Spleen (tissue), 11 donors: ENCODE results near the gene ITPK1. TPM values are rescaled to one million over a fixed set of nuclear protein-coding genes. Genes with fewer than 3 reads are reported as not detected.
A peak's percentile ranks its signal among the peaks of the same experiment; 100 is the strongest.

Source experiments
- DNase-seq: peaks from one replicate; pipeline ENCODE4 v3.0.0-alpha.2; 2020
- H3K27ac ChIP-seq, 8 donors: fragments of 200-600 bp; sonication (generic) in 7 of 8; 1 replicate in 4 of 8; 2 replicates in 4 of 8; pipeline versions ENCODE4 v1.5.0 to v1.8.0; 2016 to 2021; ENCODE audit warnings: inconsistent platforms in 4 of 8, mild to moderate bottlenecking in 4 of 8, moderate library complexity in 1 of 8
- H3K27me3 ChIP-seq, 7 donors: fragments of 200-600 bp; sonication (generic) in 6 of 7; replicated peaks in 1 of 7; 1 replicate in 4 of 7; 2 replicates in 3 of 7; pipeline versions ENCODE4 v1.5.0 to v1.8.0; 2016 to 2021; ENCODE audit warnings: inconsistent platforms in 3 of 7, mild to moderate bottlenecking in 1 of 7
- H3K36me3 ChIP-seq, 6 donors: fragments of 200-600 bp; sonication (generic) in 5 of 6; 1 replicate in 4 of 6; 2 replicates in 2 of 6; pipeline versions ENCODE4 v1.5.0 to v1.8.0; 2016 to 2021; ENCODE audit warnings: inconsistent platforms in 2 of 6
- H3K4me1 ChIP-seq, 6 donors: fragments of 200-600 bp; sonication (generic) in 5 of 6; 1 replicate in 3 of 6; 2 replicates in 3 of 6; pipeline versions ENCODE4 v1.5.0 to v1.8.0; 2016 to 2021; ENCODE audit warnings: inconsistent platforms in 3 of 6
- H3K4me3 ChIP-seq, 8 donors: fragments of 200-600 bp; sonication (generic) in 7 of 8; 1 replicate in 4 of 8; 2 replicates in 4 of 8; pipeline versions ENCODE4 v1.5.0 to v1.8.0; 2016 to 2021; ENCODE audit warnings: inconsistent platforms in 4 of 8, mild to moderate bottlenecking in 4 of 8, moderate library complexity in 2 of 8
- H3K9me3 ChIP-seq, 8 donors: fragments of 200-600 bp; sonication (generic) in 7 of 8; 1 replicate in 4 of 8; 2 replicates in 4 of 8; pipeline versions ENCODE4 v1.5.0 to v1.8.0; 2016 to 2021; ENCODE audit warnings: inconsistent platforms in 4 of 8
- CTCF ChIP-seq, 11 experiments: fragments of 200-600 bp in 7 of 11; fragments of 450-650 bp in 4 of 11; sonication (generic) in 4 of 11; IDR thresholded peaks in 8 of 11; conservative IDR thresholded peaks in 3 of 11; 1 replicate in 7 of 11; 2 replicates in 4 of 11; pipeline versions ENCODE4 v1.4.0 to v1.8.0; 2016 to 2021; ENCODE audit warnings: antibody characterized with exemption in 11 of 11, inconsistent platforms in 4 of 11, mild to moderate bottlenecking in 1 of 11
- POLR2A ChIP-seq, 3 donors: fragments of 450-650 bp; IDR thresholded peaks; one replicate each; pipeline ENCODE4 v1.5.1; 2017; ENCODE audit warnings: antibody characterized with exemption in 3 of 3, mild to moderate bottlenecking in 1 of 3
- POLR2AphosphoS5 ChIP-seq, 3 donors: sonication (generic); formaldehyde crosslinking; IDR thresholded peaks; one replicate each; pipeline ENCODE4 v1.5.1; 2017; ENCODE audit warnings: antibody characterized with exemption in 3 of 3
- WGBS, 5 donors: extraction: QIAGEN DNeasy Blood & Tissue Kit in 3 of 5; methylation state at CpG; one replicate each; pipeline versions ENCODE4 v1.1.5 to v1.1.7; 2013 to 2018; 5-methylcytosine and 5-hydroxymethylcytosine counted together
- intact Hi-C: fragments of 100-400 bp; cut with DNase I; formaldehyde crosslinking; loops from one replicate; pipeline ENCODE4 v1.15.0; 2023; ENCODE audit warnings: low total_unique reads
- polyA plus RNA-seq, 3 donors: library from polyadenylated mRNA; stranded (reverse); fragments of 200-250 nt; gene quantifications; one replicate each; pipeline ENCODE4 v1.2.1, GENCODE V29; 2013
- total RNA-seq, 7 donors: library from RNA; depleted of rRNA in 3 of 7; stranded (reverse); fragments of >200 nt in 3 of 7; fragmentation: NEBNext Ultra II Directional in 4 of 7; extraction: Animal tissue kit (Norgen Biotek cat#: 25700) in 4 of 7; gene quantifications; one replicate each; pipeline versions ENCODE4 v1.1.0 to v1.2.1, GENCODE V29; 2016 to 2021
- donor health status: healthy with polysubstance abuse.
- donor health status: DM: no; HTN: no; CAD: no; lungs with moderate emphysema.
- donor health status: DM: no; HTN: no; CAD: no.
- donor health status: Bipolar disorder and iron deficiency.
- donor health status: healthy.
- donor health status: DM: no; HTN: no; CAD: no.
- donor health status: DM: yes; HTN: yes; CAD: no.

ITPK1 gene
- total and polyA plus RNA-seq, 10 donors = 22.9 to 123 (median 68.0) TPM

- Histone ChIP-seq H3K27ac (peak overlapping the region in 2 of 8 donors; percentile 11 to 13), H3K4me3 (no peak overlapping the region), H3K9me3 (no peaks in the 10 kb centered on the region), H3K4me1 (peaks cover 0 to 85% (median 45%) of the 10 kb centered on the region in 6 donors), H3K27me3 (no peaks in the 10 kb centered on the region), H3K36me3 (peaks cover 0 to 8% (median 0%) of the 10 kb centered on the region in 6 donors)
- intact Hi-C loops = no loop called here
- WGBS, 5 donors = 72 to 89% (median 87%) methylated on average over 13 of the region's 13 CpGs
- no peak for TF ChIP-seq CTCF (IDR thresholded peaks at IDR 0.05 in 8 of 11, conservative IDR thresholded peaks at IDR 0.05 in 3 of 11)
- TF ChIP-seq POLR2A (IDR thresholded peaks at IDR 0.05) = no peak
- TF ChIP-seq POLR2AphosphoS5 (IDR thresholded peaks at IDR 0.05) = no peak
- no peak for DNase-seq
Measured at GRCh38 chr14:93095742-93096510, 19.8 kb downstream of the ITPK1 start.

GRCh38 chr14:93094121-93094918, 21.4 kb downstream of the ITPK1 start:
- no peak for DNase-seq
- TF ChIP-seq CTCF (IDR thresholded peaks at IDR 0.05 in 8 of 11, conservative IDR thresholded peaks at IDR 0.05 in 3 of 11) (no peak), POLR2AphosphoS5 (IDR thresholded peaks at IDR 0.05) (no peak), POLR2A (IDR thresholded peaks at IDR 0.05) (no peak)
- Histone ChIP-seq H3K4me1 (peaks cover 0 to 91% (median 54%) of the 10 kb centered on the region in 6 donors), H3K27ac (peak overlapping the region in 1 of 8 donors; percentile 13), H3K4me3 (no peak overlapping the region), H3K36me3 (peaks cover 0 to 8% (median 0%) of the 10 kb centered on the region in 6 donors), H3K9me3 (no peaks in the 10 kb centered on the region), H3K27me3 (no peaks in the 10 kb centered on the region)
- intact Hi-C loops = no loop called here
- 89 to 95% (median 93%) methylated on average over 19 to 20 of the region's 20 CpGs for WGBS, 5 donors

- DNase-seq = no peak
- 91 to 96% (median 94%) methylated on average over 18 to 24 of the region's 24 CpGs for WGBS, 5 donors
- intact Hi-C loops = no loop called here
Measured at GRCh38 chr14:93092606-93093556, 22.8 kb downstream of the ITPK1 start.

More at GRCh38 chr14:93092606-93093556, 22.8 kb downstream of the ITPK1 start:
- Histone ChIP-seq H3K4me3 (no peak overlapping the region), H3K27me3 (no peaks in the 10 kb centered on the region), H3K4me1 (peaks cover 0 to 90% (median 52%) of the 10 kb centered on the region in 6 donors), H3K9me3 (no peaks in the 10 kb centered on the region), H3K36me3 (peaks cover 0 to 8% (median 0%) of the 10 kb centered on the region in 6 donors), H3K27ac (peak overlapping the region in 2 of 8 donors; percentile 61 to 68)
- no peak for TF ChIP-seq POLR2AphosphoS5 (IDR thresholded peaks at IDR 0.05)
- TF ChIP-seq POLR2A (IDR thresholded peaks at IDR 0.05) = no peak
- TF ChIP-seq CTCF (IDR thresholded peaks at IDR 0.05 in 8 of 11, conservative IDR thresholded peaks at IDR 0.05 in 3 of 11) = no peak
